ENCODE measurements around the gene SLC28A1.

Gene SLC28A1

DNA sequence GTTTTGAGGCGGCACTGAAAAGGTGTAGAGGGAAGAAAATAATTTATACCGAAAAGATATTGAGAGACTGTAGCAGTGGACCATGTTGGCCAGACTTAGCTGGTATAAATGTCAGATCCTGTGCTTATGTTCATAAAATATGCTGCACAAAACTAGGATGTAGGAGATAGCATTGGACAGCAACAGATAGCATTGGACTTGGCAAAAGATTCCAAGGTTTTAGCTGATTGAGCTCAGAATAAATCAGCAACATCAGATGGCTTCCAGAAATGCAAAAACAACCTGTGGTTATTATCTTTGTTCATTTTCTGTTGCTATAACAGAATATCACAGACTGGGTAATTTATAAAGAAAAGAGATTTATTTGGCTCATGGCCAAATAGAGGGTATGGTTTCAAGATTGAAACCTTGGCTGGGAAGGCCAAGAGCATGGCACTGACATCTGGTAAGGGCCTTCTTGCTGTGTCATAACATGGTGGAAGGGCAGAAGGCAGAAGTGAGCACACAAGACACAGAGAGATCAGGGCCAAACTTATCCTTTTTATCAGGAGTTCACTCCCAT is 34.7 kb downstream of the SLC28A1 start:
- no peaks in the 10 kb centered on the region for H3F3A ChIP-seq (ENCODE audit: insufficient read depth)
- H3K4me2 ChIP-seq (ENCODE audit: low read depth, low read length, poor library complexity, severe bottlenecking) = no peak overlapping the region
- no peaks in the 10 kb centered on the region for H3K36me3 ChIP-seq (ENCODE audit: low read length)
- H3K9me3 ChIP-seq (ENCODE audit: insufficient read depth, low read length) = no peaks in the 10 kb centered on the region
- no peaks in the 10 kb centered on the region for H3K79me2 ChIP-seq (ENCODE audit: insufficient read depth, low read length)
- no peak overlapping the region for H3K27ac ChIP-seq (ENCODE audit: low read depth, low read length)
- H3K9ac ChIP-seq (ENCODE audit: low read length) = no peak overlapping the region
- no peak for TF ChIP-seq EZH2phosphoT487 (conservative IDR thresholded peaks at IDR 0.05; ENCODE audit: low read length)
- TF ChIP-seq, protein P1, sequence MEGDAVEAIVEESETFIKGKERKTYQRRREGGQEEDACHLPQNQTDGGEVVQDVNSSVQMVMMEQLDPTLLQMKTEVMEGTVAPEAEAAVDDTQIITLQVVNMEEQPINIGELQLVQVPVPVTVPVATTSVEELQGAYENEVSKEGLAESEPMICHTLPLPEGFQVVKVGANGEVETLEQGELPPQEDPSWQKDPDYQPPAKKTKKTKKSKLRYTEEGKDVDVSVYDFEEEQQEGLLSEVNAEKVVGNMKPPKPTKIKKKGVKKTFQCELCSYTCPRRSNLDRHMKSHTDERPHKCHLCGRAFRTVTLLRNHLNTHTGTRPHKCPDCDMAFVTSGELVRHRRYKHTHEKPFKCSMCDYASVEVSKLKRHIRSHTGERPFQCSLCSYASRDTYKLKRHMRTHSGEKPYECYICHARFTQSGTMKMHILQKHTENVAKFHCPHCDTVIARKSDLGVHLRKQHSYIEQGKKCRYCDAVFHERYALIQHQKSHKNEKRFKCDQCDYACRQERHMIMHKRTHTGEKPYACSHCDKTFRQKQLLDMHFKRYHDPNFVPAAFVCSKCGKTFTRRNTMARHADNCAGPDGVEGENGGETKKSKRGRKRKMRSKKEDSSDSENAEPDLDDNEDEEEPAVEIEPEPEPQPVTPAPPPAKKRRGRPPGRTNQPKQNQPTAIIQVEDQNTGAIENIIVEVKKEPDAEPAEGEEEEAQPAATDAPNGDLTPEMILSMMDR (IDR thresholded peaks at IDR 0.05; ENCODE audit: insufficient read depth, low read length, poor library complexity, severe bottlenecking) = no peak
- H3K27me3 ChIP-seq (ENCODE audit: low read length) = no peaks in the 10 kb centered on the region; the same call in 1 of the 2 replicates
- H3K9me2 ChIP-seq (replicated peaks; ENCODE audit: insufficient read depth, low read length) = no peaks in the 10 kb centered on the region
- H4K20me1 ChIP-seq (ENCODE audit: low read depth, low read length) = no peaks in the 10 kb centered on the region
- no peak overlapping the region for H2AFZ ChIP-seq (ENCODE audit: low read depth, low read length, severe bottlenecking)
- H3K4me3 ChIP-seq (ENCODE audit: insufficient read depth, low read length, poor library complexity, severe bottlenecking) = no peak overlapping the region

DNA sequence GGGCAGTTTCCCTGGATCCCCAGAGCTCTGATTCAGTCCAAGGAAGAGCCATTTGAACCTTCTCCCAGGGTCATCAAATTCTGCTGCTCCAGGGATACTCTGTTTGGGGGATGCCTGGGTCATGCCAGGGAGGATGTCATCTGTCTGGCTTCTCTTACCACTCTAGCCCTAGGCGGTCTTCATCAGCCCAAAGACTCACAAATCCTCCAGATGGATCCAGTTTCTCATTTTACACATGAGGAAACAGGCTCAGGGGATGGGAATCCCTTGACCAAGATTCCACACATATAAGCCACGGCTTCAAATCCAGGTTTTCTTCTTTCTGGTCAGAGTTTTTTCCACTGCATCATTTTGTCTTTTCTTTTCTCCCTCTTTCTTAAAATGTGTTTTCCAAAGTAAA is 36.7 kb downstream of the SLC28A1 start:
- Histone ChIP-seq H3K9me2 (replicated peaks; ENCODE audit: insufficient read depth, low read length) (no peaks in the 10 kb centered on the region), H2AFZ (ENCODE audit: low read depth, low read length, severe bottlenecking) (no peak overlapping the region), H3K79me2 (ENCODE audit: insufficient read depth, low read length) (no peaks in the 10 kb centered on the region), H3K9me3 (ENCODE audit: insufficient read depth, low read length) (no peaks in the 10 kb centered on the region), H3K4me2 (ENCODE audit: low read depth, low read length, poor library complexity, severe bottlenecking) (no peak overlapping the region), H4K20me1 (ENCODE audit: low read depth, low read length) (no peaks in the 10 kb centered on the region), H3K27ac (ENCODE audit: low read depth, low read length) (no peak overlapping the region), H3K27me3 (ENCODE audit: low read length) (no peaks in the 10 kb centered on the region), H3K9ac (ENCODE audit: low read length) (no peak overlapping the region), H3K36me3 (ENCODE audit: low read length) (no peaks in the 10 kb centered on the region), H3K4me3 (ENCODE audit: insufficient read depth, low read length, poor library complexity, severe bottlenecking) (no peak overlapping the region), H3F3A (ENCODE audit: insufficient read depth) (no peaks in the 10 kb centered on the region)
- TF ChIP-seq, protein P1 (IDR thresholded peaks at IDR 0.05; ENCODE audit: insufficient read depth, low read length, poor library complexity, severe bottlenecking) = no peak
- TF ChIP-seq EZH2phosphoT487 (conservative IDR thresholded peaks at IDR 0.05; ENCODE audit: low read length) = no peak

DNA sequence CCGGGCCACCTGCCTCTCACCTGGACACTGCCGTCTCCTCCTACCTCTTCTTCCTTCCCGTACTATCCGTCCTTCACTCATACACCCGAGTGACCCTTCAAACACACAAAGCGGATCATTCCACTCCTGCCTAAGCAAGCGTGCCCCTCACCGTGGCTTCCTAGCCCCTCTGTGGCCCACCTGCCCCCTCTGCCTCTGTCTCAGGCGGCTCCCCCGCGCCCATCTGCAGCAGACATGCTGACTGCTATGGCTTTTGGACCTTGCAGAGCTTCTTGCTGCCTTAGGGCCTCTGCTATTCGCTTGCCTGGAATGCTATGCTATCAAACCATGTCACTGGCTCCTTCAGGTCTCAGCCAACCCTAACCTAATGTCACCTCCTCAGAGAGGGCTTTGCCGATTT is 38.1 kb downstream of the SLC28A1 start:
- no peaks in the 10 kb centered on the region for H3K36me3 ChIP-seq (ENCODE audit: low read length)
- no peaks in the 10 kb centered on the region for H3K9me3 ChIP-seq (ENCODE audit: insufficient read depth, low read length)
- H3K79me2 ChIP-seq (ENCODE audit: insufficient read depth, low read length) = no peaks in the 10 kb centered on the region
- H3K4me3 ChIP-seq (ENCODE audit: insufficient read depth, low read length, poor library complexity, severe bottlenecking) = no peak overlapping the region
- no peaks in the 10 kb centered on the region for H3F3A ChIP-seq (ENCODE audit: insufficient read depth)
- no peak overlapping the region for H3K27ac ChIP-seq (ENCODE audit: low read depth, low read length)
- no peaks in the 10 kb centered on the region for H3K9me2 ChIP-seq (replicated peaks; ENCODE audit: insufficient read depth, low read length)
- TF ChIP-seq EZH2phosphoT487 (conservative IDR thresholded peaks at IDR 0.05; ENCODE audit: low read length) = no peak
- TF ChIP-seq, protein P1 (IDR thresholded peaks at IDR 0.05; ENCODE audit: insufficient read depth, low read length, poor library complexity, severe bottlenecking) = no peak
- no peak overlapping the region for H3K4me2 ChIP-seq (ENCODE audit: low read depth, low read length, poor library complexity, severe bottlenecking)
- H3K27me3 ChIP-seq (ENCODE audit: low read length) = no peaks in the 10 kb centered on the region
- no peak overlapping the region for H3K9ac ChIP-seq (ENCODE audit: low read length)
- H2AFZ ChIP-seq (ENCODE audit: low read depth, low read length, severe bottlenecking) = no peak overlapping the region
- no peaks in the 10 kb centered on the region for H4K20me1 ChIP-seq (ENCODE audit: low read depth, low read length)

Measured in SU-DHL-6 (cell line).